HEK293 (cell line): Measurements from ENCODE around the gene CROCC.

Source experiments
- CTCF ChIA-PET: fragments of 350-600 bp; formaldehyde crosslinking; extraction: SDS; loops from one replicate; lab custom pipeline; 2021; ENCODE audit warnings: antibody characterized with exemption; lab: Yijun Ruan, JAX
- POLR2A ChIA-PET: fragments of 300-600 bp; formaldehyde crosslinking; extraction: SDS; loops from one replicate; lab custom pipeline; 2020; ENCODE audit warnings: antibody characterized with exemption, inconsistent platforms; lab: Yijun Ruan, JAX
- H3K27ac ChIP-seq: fragments of 200-500 bp; sonication (Bioruptor generic); 2 replicates; pipeline ENCODE4 v1.5.1; 2014; ENCODE audit warnings: low read depth, low read length, control low read depth, inconsistent platforms; ENCODE audit errors: extremely low read depth
- H3K36me3 ChIP-seq, 2 experiments: fragments of 200-500 bp in 1 of 2; sonication (Bioruptor generic) in 1 of 2; 1 replicate in 1 of 2; 2 replicates in 1 of 2; pipeline ENCODE4 v1.5.1; 2014 to 2017; ENCODE audit warnings: inconsistent platforms in 2 of 2, low read length in 2 of 2; ENCODE audit not compliant: control insufficient read depth in 2 of 2, insufficient read depth in 1 of 2
- H3K4me1 ChIP-seq: fragments of 200-500 bp; sonication (Bioruptor generic); 2 replicates; pipeline ENCODE4 v1.5.1; 2014; ENCODE audit warnings: mild to moderate bottlenecking, low read length, inconsistent platforms; ENCODE audit not compliant: control insufficient read depth, insufficient read depth
- H3K4me3 ChIP-seq: 2 replicates; pipeline ENCODE4 v1.5.1; 2011; ENCODE audit warnings: low read depth, mild to moderate bottlenecking, control low read depth, low read length, moderate library complexity
- H3K9me3 ChIP-seq: fragments of 200-500 bp; sonication (Bioruptor generic); 2 replicates; pipeline ENCODE4 v1.5.1; 2014; ENCODE audit warnings: low read depth, low read length, inconsistent platforms; ENCODE audit not compliant: control insufficient read depth, insufficient read depth
- KLF16 ChIP-seq: fragments of 450-650 bp; formaldehyde crosslinking; IDR thresholded peaks from 2 replicates; pipeline ENCODE4 v1.5.1; 2017; ENCODE audit warnings: missing biosample characterization, missing genetic modification characterization
- KLF7 ChIP-seq: fragments of 450-650 bp; formaldehyde crosslinking; IDR thresholded peaks from 2 replicates; pipeline ENCODE4 v1.5.1; 2016; ENCODE audit warnings: missing biosample characterization, missing genetic modification characterization, borderline replicate concordance
- SP3 ChIP-seq: fragments of 450-650 bp; formaldehyde crosslinking; IDR thresholded peaks from 2 replicates; pipeline ENCODE4 v1.5.1; 2016; ENCODE audit warnings: missing biosample characterization, missing genetic modification characterization
- YY1 ChIP-seq: fragments of 450-650 bp; formaldehyde crosslinking; IDR thresholded peaks from 2 replicates; pipeline ENCODE4 v1.5.1; 2018; ENCODE audit warnings: missing biosample characterization, missing genetic modification characterization
- ZBTB21 ChIP-seq: fragments of 450-650 bp; formaldehyde crosslinking; IDR thresholded peaks from 2 replicates; pipeline ENCODE4 v1.5.1; 2017; ENCODE audit warnings: missing biosample characterization, missing genetic modification characterization
- ZBTB7A ChIP-seq: fragments of 450-650 bp; formaldehyde crosslinking; IDR thresholded peaks from 2 replicates; pipeline ENCODE4 v1.5.1; 2016; ENCODE audit warnings: low read depth, missing biosample characterization, missing genetic modification characterization
- ZNF133 ChIP-seq: fragments of 450-650 bp; formaldehyde crosslinking; IDR thresholded peaks from 2 replicates; pipeline ENCODE4 v1.5.1; 2016; ENCODE audit warnings: missing biosample characterization, missing genetic modification characterization
- ZNF146 ChIP-seq: fragments of 450-650 bp; formaldehyde crosslinking; IDR thresholded peaks from 2 replicates; pipeline ENCODE4 v1.5.1; 2016; ENCODE audit warnings: missing biosample characterization, missing genetic modification characterization
- ZNF2 ChIP-seq: fragments of 450-650 bp; formaldehyde crosslinking; IDR thresholded peaks from 2 replicates; pipeline ENCODE4 v1.5.1; 2016; ENCODE audit warnings: missing biosample characterization, missing genetic modification characterization
- ZNF221 ChIP-seq: fragments of 450-650 bp; formaldehyde crosslinking; IDR thresholded peaks from 2 replicates; pipeline ENCODE4 v1.5.1; 2017; ENCODE audit warnings: missing biosample characterization, missing genetic modification characterization, borderline replicate concordance
- ZNF366 ChIP-seq: fragments of 450-650 bp; formaldehyde crosslinking; conservative IDR thresholded peaks from 2 replicates; pipeline ENCODE4 v1.5.1; 2016; ENCODE audit warnings: missing biosample characterization, missing genetic modification characterization
- ZNF404 ChIP-seq: fragments of 450-650 bp; formaldehyde crosslinking; IDR thresholded peaks from 2 replicates; pipeline ENCODE4 v1.5.1; 2017; ENCODE audit warnings: missing biosample characterization, missing genetic modification characterization
- ZNF426 ChIP-seq: fragments of 450-650 bp; formaldehyde crosslinking; IDR thresholded peaks from 2 replicates; pipeline ENCODE4 v1.5.1; 2017; ENCODE audit warnings: missing biosample characterization, missing genetic modification characterization, mild to moderate bottlenecking, inconsistent platforms, moderate library complexity
- ZNF48 ChIP-seq: fragments of 450-650 bp; formaldehyde crosslinking; IDR thresholded peaks from 2 replicates; pipeline ENCODE4 v1.5.1; 2016; ENCODE audit warnings: missing biosample characterization, missing genetic modification characterization
- ZNF510 ChIP-seq: fragments of 450-650 bp; formaldehyde crosslinking; IDR thresholded peaks from 2 replicates; pipeline ENCODE4 v1.5.1; 2018; ENCODE audit warnings: mild to moderate bottlenecking, missing genetic modification characterization, missing biosample characterization; ENCODE audit not compliant: insufficient replicate concordance
- ZNF549 ChIP-seq: fragments of 450-650 bp; IDR thresholded peaks from 2 replicates; pipeline ENCODE4 v1.5.1; 2018; ENCODE audit warnings: missing biosample characterization, missing genetic modification characterization, mild to moderate bottlenecking, inconsistent platforms, moderate library complexity
- ZNF664 ChIP-seq: fragments of 450-650 bp; formaldehyde crosslinking; IDR thresholded peaks from 2 replicates; pipeline ENCODE4 v1.5.1; 2016; ENCODE audit warnings: missing biosample characterization, missing genetic modification characterization
- ZNF792 ChIP-seq: fragments of 450-650 bp; formaldehyde crosslinking; IDR thresholded peaks from 2 replicates; pipeline ENCODE4 v1.5.1; 2016; ENCODE audit warnings: missing biosample characterization, missing genetic modification characterization
- ZNF837 ChIP-seq: fragments of 450-650 bp; formaldehyde crosslinking; IDR thresholded peaks from 2 replicates; pipeline ENCODE4 v1.5.1; 2016; ENCODE audit warnings: missing biosample characterization, missing genetic modification characterization
- TF ChIP-seq, protein P1 (sequence below): fragments of 450-650 bp; formaldehyde crosslinking; IDR thresholded peaks from 2 replicates; pipeline ENCODE4 v1.5.1; 2016; ENCODE audit warnings: missing biosample characterization, missing genetic modification characterization
- TF ChIP-seq, protein P2 (sequence below): fragments of 450-650 bp; formaldehyde crosslinking; IDR thresholded peaks from 2 replicates; pipeline ENCODE4 v1.5.1; 2016; ENCODE audit warnings: missing biosample characterization, missing genetic modification characterization
- TF ChIP-seq, protein P3 (sequence below): fragments of 450-650 bp; formaldehyde crosslinking; IDR thresholded peaks from 2 replicates; pipeline ENCODE4 v1.5.1; 2016; ENCODE audit warnings: missing biosample characterization, missing genetic modification characterization, low read depth
- TF ChIP-seq, protein P4 (sequence below): sonication (generic); formaldehyde crosslinking; IDR thresholded peaks from 2 replicates; pipeline ENCODE4 v1.8.1; 2022; ENCODE audit warnings: mild to moderate bottlenecking, moderate library complexity, missing genetic modification reagents
- TF ChIP-seq, protein P5 (sequence below): fragments of 450-650 bp; formaldehyde crosslinking; IDR thresholded peaks from 2 replicates; pipeline ENCODE4 v1.5.1; 2016; ENCODE audit warnings: missing biosample characterization, missing genetic modification characterization

CROCC gene

DNA sequence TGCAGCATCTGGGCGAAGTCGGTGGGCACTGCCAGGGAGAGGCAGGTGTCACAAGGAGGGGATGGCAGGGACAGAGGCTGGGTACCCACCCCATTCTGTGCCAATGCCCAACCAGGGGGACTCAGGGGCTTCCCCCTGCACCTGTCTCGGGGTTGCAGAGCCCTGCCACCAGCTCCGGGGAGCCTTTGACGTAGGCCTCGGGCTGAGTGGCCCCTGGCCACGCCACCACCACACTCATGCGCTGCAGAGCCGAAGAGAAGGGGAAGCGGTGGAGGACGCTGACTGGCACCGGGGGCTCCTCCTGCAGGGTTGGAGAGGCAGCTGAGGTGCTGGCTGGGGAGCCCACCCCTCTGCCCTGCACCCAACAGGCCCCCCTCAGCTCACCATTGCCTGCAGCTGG, 70.4 kb downstream of the CROCC start:
- Histone ChIP-seq H3K36me3 (peaks cover 0 to 73% of the 10 kb centered on the region in 2 experiments; a peak in 2 of 3 replicates), H3K27ac (no peak overlapping the region), H3K4me1 (no peaks in the 10 kb centered on the region)
- ChIA-PET POLR2A (interaction anchor here (0.7 to 1.3 kb wide), 2 partner anchors 10 to 256 kb away, joined by 3 to 7 read pairs; partner anchors contain the start of gene PADI3), CTCF (interaction anchor here (0.5 kb wide), 1 partner anchor 27 kb away, joined by 4 read pairs; no protein-coding TSS in a partner anchor)
- TF ChIP-seq, protein P1, sequence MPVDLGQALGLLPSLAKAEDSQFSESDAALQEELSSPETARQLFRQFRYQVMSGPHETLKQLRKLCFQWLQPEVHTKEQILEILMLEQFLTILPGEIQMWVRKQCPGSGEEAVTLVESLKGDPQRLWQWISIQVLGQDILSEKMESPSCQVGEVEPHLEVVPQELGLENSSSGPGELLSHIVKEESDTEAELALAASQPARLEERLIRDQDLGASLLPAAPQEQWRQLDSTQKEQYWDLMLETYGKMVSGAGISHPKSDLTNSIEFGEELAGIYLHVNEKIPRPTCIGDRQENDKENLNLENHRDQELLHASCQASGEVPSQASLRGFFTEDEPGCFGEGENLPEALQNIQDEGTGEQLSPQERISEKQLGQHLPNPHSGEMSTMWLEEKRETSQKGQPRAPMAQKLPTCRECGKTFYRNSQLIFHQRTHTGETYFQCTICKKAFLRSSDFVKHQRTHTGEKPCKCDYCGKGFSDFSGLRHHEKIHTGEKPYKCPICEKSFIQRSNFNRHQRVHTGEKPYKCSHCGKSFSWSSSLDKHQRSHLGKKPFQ (tag by site-specific recombination): no peak
- TF ChIP-seq KLF16 (tag by site-specific recombination): no peak
- no peak for TF ChIP-seq YY1 (tag by site-specific recombination)
- no peak for TF ChIP-seq ZNF510 (tag by site-specific recombination)
- TF ChIP-seq KLF7: no peak
- no peak for TF ChIP-seq ZNF404 (tag by site-specific recombination)
- no peak for TF ChIP-seq ZNF48 (tag by site-specific recombination)
- TF ChIP-seq ZNF792 (tag by site-specific recombination): no peak
- TF ChIP-seq, protein P2, sequence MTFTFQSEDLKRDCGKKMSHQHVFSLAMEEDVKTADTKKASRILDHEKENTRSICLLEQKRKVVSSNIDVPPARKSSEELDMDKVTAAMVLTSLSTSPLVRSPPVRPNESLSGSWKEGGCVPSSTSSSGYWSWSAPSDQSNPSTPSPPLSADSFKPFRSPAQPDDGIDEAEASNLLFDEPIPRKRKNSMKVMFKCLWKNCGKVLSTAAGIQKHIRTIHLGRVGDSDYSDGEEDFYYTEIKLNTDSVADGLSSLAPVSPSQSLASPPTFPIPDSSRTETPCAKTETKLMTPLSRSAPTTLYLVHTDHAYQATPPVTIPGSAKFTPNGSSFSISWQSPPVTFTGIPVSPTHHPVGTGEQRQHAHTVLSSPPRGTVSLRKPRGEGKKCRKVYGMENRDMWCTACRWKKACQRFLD (tag by site-specific recombination): no peak
- TF ChIP-seq ZNF664: no peak
- TF ChIP-seq, all 188 proteins: peak for 0
- no peak overlapping the region for H3K4me3 ChIP-seq
- H3K9me3 ChIP-seq: no peaks in the 10 kb centered on the region

DNA sequence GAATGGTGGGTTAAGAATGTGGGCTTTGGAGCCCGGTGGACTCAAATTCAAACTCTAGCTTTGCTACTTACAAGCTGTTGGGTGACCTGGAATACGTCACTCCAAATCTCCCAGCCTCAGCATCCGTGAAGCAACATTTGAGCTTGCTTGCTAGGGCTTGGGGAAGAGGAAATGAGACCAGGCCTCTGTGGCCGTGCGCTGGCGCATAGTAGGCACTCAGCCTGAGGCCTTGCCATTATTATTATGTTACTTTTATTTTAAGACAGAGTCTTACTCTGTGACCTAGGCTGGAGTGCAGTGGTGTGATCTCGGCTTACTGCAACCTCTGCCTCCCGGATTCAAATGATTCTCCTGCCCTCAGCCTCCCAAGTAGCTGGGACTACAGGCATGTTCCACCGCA, 70.9 kb downstream of the CROCC start:
- CTCF ChIA-PET: interaction anchor here (0.5 kb wide), 1 partner anchor 27 kb away, joined by 4 read pairs; no protein-coding TSS in a partner anchor
- Histone ChIP-seq H3K27ac (no peak overlapping the region), H3K4me1 (no peaks in the 10 kb centered on the region), H3K9me3 (no peaks in the 10 kb centered on the region), H3K4me3 (no peak overlapping the region), H3K36me3 (peaks cover 0 to 72% of the 10 kb centered on the region in 2 experiments; a peak in 2 of 3 replicates)
- POLR2A ChIA-PET: interaction anchor here (0.7 to 1.3 kb wide), 2 partner anchors 11 to 256 kb away, joined by 3 to 7 read pairs; partner anchors contain the start of gene PADI3
- TF ChIP-seq ZNF133 (tag by site-specific recombination): no peak
- TF ChIP-seq, protein P3, sequence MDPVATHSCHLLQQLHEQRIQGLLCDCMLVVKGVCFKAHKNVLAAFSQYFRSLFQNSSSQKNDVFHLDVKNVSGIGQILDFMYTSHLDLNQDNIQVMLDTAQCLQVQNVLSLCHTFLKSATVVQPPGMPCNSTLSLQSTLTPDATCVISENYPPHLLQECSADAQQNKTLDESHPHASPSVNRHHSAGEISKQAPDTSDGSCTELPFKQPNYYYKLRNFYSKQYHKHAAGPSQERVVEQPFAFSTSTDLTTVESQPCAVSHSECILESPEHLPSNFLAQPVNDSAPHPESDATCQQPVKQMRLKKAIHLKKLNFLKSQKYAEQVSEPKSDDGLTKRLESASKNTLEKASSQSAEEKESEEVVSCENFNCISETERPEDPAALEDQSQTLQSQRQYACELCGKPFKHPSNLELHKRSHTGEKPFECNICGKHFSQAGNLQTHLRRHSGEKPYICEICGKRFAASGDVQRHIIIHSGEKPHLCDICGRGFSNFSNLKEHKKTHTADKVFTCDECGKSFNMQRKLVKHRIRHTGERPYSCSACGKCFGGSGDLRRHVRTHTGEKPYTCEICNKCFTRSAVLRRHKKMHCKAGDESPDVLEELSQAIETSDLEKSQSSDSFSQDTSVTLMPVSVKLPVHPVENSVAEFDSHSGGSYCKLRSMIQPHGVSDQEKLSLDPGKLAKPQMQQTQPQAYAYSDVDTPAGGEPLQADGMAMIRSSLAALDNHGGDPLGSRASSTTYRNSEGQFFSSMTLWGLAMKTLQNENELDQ: no peak
- no peak for TF ChIP-seq SP3 (tag by site-specific recombination)
- no peak for TF ChIP-seq ZNF837
- TF ChIP-seq, protein P4, sequence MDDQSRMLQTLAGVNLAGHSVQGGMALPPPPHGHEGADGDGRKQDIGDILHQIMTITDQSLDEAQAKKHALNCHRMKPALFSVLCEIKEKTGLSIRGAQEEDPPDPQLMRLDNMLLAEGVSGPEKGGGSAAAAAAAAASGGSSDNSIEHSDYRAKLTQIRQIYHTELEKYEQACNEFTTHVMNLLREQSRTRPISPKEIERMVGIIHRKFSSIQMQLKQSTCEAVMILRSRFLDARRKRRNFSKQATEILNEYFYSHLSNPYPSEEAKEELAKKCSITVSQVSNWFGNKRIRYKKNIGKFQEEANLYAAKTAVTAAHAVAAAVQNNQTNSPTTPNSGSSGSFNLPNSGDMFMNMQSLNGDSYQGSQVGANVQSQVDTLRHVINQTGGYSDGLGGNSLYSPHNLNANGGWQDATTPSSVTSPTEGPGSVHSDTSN (CRISPR knock-in tag): no peak
- no peak for TF ChIP-seq ZNF549
- TF ChIP-seq ZNF221 (tag by site-specific recombination): no peak
- TF ChIP-seq ZNF366 (tag by site-specific recombination): no peak
- no peak for TF ChIP-seq ZBTB7A (tag by site-specific recombination)
- TF ChIP-seq ZNF146 (tag by site-specific recombination): no peak
- no peak for TF ChIP-seq ZNF2 (tag by site-specific recombination)
- TF ChIP-seq, protein P5, sequence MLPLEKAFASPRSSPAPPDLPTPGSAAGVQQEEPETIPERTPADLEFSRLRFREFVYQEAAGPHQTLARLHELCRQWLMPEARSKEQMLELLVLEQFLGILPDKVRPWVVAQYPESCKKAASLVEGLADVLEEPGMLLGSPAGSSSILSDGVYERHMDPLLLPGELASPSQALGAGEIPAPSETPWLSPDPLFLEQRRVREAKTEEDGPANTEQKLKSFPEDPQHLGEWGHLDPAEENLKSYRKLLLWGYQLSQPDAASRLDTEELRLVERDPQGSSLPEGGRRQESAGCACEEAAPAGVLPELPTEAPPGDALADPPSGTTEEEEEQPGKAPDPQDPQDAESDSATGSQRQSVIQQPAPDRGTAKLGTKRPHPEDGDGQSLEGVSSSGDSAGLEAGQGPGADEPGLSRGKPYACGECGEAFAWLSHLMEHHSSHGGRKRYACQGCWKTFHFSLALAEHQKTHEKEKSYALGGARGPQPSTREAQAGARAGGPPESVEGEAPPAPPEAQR (tag by site-specific recombination): no peak
- TF ChIP-seq ZNF426 (tag by site-specific recombination): no peak
- TF ChIP-seq ZBTB21 (tag by site-specific recombination): no peak
